ENCODE data around the gene ZNF80.

ZNF80 gene

DNA sequence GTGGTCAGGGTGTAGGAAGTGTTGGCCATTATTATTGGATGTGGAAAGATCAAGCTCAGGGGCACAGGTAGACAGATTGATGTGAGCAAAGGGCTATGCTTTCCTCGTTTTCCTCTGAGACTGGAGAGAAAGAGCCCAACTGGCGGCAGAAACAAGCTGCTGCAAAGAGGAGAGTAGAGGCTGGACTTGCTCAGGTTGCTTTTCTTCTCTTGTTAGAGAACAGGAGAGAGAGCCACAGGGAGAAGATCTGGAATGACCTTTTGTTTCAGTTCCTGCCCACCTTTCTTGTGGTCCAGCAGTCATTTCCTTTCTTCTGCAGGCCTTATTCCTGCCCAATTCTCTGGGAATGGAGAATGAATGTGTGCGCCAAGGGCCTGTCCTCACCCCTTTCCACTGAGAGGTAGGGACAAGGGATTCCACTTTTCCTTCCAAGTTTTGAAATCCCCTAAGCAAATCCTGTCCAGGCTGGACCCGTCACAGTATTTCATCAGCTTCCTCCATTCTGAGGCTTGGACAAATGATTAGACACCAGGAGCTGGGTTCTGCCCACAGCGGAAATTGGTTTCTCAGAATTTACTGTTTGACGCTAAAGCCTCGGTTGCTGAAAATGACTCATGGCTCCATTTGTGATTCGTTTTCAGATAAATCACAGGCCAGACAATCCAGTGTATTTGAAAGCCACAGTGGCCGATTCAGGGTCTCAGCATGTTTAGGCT lies 16.1 kb downstream of the ZNF80 start:
- H3K4me3 ChIP-seq (replicated peaks; ENCODE audit: low read depth, low read length), result no peak overlapping the region
- peak; percentile 93 for DNase-seq (ENCODE audit: low read depth)
- TF ChIP-seq, protein P1, sequence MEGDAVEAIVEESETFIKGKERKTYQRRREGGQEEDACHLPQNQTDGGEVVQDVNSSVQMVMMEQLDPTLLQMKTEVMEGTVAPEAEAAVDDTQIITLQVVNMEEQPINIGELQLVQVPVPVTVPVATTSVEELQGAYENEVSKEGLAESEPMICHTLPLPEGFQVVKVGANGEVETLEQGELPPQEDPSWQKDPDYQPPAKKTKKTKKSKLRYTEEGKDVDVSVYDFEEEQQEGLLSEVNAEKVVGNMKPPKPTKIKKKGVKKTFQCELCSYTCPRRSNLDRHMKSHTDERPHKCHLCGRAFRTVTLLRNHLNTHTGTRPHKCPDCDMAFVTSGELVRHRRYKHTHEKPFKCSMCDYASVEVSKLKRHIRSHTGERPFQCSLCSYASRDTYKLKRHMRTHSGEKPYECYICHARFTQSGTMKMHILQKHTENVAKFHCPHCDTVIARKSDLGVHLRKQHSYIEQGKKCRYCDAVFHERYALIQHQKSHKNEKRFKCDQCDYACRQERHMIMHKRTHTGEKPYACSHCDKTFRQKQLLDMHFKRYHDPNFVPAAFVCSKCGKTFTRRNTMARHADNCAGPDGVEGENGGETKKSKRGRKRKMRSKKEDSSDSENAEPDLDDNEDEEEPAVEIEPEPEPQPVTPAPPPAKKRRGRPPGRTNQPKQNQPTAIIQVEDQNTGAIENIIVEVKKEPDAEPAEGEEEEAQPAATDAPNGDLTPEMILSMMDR (IDR thresholded peaks at IDR 0.05; ENCODE audit: low read length, missing control alignments), result no peak

DNA sequence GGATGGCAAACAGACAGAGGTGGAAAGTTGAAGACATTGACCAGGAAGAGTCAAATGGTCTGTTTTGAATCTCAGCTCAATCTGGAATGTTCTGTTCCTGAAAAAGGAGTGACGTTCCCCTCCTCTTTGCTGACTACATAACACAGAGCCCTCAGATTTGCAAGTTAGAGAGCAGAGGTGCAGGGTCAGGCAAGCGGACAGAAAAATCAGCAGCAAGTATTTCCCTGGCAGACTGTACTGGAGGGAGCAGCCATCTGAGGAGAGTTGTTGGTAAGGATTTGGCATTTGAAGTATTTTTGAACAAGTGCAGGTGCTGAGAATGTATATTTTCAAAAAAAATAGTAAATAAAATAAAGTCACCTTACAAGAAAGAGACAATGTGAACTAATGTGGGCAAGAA lies 17.6 kb downstream of the ZNF80 start:
- no peak for DNase-seq (ENCODE audit: low read depth)
- TF ChIP-seq, protein P1 (IDR thresholded peaks at IDR 0.05; ENCODE audit: low read length, missing control alignments), result no peak
- H3K4me3 ChIP-seq (replicated peaks; ENCODE audit: low read depth, low read length), result no peak overlapping the region

DNA sequence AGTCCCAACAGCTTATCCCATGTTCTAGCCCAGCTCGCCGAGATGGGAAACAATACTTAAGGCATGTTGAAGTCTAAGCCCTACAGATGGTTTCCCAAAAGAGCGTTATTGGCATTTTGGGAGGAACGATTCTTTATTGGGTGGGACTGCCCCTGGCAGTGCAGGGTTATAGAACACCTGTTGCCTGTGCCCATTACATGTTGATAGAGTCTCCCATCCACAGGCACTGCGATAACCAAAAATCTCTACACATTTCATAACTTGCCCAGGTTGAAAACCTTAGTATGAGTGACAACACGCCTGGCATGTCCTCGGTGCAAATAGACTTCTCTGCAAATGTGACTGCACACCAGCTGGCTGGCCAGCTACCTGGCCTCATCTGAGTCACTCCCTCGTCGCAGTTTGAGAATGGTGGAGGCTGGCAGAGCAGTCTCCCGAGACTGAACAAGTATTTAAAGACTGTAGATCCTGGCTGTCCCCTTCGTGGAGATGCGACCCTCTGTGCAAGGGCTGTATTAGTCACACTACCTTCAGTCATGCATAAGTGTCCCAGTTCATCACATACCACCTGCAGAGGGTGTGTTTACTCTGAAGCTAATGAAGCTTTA lies 18.7 kb downstream of the ZNF80 start:
- H3K4me3 ChIP-seq (replicated peaks; ENCODE audit: low read depth, low read length), result no peak overlapping the region
- TF ChIP-seq, protein P1 (IDR thresholded peaks at IDR 0.05; ENCODE audit: low read length, missing control alignments), result no peak
- no peak for DNase-seq (ENCODE audit: low read depth)

DNA sequence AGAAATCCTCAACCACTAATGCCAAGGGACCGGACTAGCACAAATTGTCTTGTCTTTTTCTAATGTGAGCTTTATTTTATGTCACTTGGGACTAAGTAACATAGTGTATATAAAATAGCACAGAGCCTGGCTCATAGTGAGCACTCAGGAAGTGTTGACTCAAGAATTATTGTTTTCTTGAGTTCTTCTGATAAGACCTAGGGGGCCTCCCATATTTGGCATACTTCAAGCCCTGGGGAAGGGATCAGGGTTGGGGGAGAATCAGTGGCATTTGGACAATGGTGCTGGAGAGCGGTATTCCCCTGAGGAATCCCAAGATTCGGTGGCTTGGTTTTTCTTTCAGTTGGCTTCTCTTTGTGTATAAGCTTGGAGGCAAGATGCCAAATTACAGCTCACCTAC lies 19.4 kb downstream of the ZNF80 start:
- TF ChIP-seq, protein P1 (IDR thresholded peaks at IDR 0.05; ENCODE audit: low read length, missing control alignments), result no peak
- peak; percentile 80 for DNase-seq (ENCODE audit: low read depth)
- no peak overlapping the region for H3K4me3 ChIP-seq (replicated peaks; ENCODE audit: low read depth, low read length)

DNA sequence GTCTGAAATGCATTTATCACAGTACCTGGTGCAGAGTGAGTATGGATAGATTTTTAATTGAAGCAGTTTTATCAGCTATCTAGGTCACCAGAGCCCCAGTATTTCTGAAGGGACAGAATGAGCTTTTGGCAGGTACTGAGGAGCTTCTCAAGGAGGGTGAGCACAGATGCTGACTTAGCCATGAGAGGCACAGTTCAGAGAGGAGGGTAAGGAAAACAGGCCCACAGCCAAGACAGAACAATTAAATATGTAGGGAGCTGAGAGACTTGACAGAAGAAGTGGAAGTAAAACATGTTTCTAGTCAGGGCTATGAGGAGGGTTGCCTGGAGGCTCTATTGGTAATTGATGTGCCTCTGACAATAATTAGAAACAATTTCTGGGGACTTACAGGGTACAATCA lies 20.1 kb downstream of the ZNF80 start:
- no peak overlapping the region for H3K4me3 ChIP-seq (replicated peaks; ENCODE audit: low read depth, low read length)
- DNase-seq (ENCODE audit: low read depth), result peak; percentile 33
- TF ChIP-seq, protein P1 (IDR thresholded peaks at IDR 0.05; ENCODE audit: low read length, missing control alignments), result no peak

DNA sequence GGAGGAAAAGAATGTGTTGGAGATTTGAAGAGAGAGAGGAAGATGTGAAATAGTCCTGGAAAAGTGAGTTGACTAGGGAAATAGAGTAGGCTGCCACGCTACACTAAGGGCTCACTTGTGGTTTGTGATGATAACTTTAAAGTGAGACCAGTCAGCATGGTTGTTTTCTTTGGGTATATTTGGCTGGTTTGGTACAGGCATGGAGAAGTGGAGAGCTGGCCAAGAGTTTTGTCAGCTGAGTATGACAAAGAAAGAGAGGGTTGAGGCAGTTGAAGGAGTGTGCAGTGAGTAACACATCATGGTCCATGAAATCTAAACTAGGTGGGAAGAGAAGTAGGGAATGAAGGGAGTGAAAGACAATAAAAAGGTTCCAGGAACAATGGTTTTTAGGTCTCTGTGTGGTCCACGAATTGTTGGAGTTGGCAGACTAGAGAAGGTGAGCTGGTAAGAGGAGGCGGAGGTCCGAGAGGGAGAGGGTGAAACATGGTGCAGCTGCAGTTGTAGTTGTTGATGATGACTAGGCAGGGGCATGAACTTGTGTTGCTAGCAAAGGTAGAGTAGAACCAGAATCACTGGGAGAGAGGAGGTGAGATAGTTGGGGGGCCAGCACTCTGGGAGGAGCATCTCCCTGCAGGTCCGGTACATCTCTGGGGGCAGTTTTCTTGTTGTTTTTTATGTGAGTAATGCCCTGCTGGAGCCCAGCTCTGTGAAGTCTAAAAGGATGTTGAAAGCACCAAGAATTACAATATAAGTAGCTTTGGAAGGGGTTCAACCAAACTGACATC lies 21.0 kb downstream of the ZNF80 start:
- peak; percentile 32 for DNase-seq (ENCODE audit: low read depth)
- TF ChIP-seq, protein P1 (IDR thresholded peaks at IDR 0.05; ENCODE audit: low read length, missing control alignments), result no peak
- H3K4me3 ChIP-seq (replicated peaks; ENCODE audit: low read depth, low read length), result no peak overlapping the region

Measured in fibroblast of pulmonary artery (primary cell).